Muscle of arm (tissue), 12 donors: Measurements from ENCODE around the gene SREK1IP1. TPM values are rescaled to one million over a fixed set of nuclear protein-coding genes. Genes with fewer than 3 reads are reported as not detected.
"Not testable (repeated sequence)": the region's sequence is repeated elsewhere in the genome, so short reads cannot be mapped to it uniquely, and the experiment has no call there.

Experiments
- DNase-seq: peaks from one replicate; pipeline ENCODE4 v3.0.0-alpha.2; 2013
- polyA plus RNA-seq, 12 donors: library from polyadenylated mRNA; unstranded; fragments of 120-200 nt; gene quantifications; one replicate each; pipeline ENCODE4 v1.2.1, GENCODE V29; 2013; ENCODE audit not compliant: insufficient read length in 12 of 12

The SREK1IP1 gene
- polyA plus RNA-seq, 12 donors, result 10.5 to 14.9 (median 12.7) TPM; not detected in 1

DNA sequence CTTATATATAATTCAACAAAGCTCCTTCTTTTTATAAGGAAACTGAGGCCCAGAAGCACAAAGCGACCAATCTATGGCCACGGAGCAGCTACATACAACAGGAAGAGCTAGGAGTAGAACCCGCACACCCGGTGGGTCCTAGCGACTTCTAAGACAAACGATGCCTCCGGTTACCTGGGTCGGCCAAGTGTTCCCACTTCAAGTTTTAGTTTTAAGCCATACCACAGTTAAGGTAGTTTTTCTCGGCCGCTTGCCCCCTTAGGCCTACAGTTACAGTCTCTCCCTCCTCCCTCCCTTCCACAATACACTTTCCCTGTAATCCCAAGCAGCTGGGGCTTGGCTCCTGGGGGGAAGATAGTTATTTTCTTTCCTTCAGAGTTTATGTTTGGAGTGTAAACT, 533 bp downstream of the SREK1IP1 start:
- DNase-seq, result peak; percentile 51

DNA sequence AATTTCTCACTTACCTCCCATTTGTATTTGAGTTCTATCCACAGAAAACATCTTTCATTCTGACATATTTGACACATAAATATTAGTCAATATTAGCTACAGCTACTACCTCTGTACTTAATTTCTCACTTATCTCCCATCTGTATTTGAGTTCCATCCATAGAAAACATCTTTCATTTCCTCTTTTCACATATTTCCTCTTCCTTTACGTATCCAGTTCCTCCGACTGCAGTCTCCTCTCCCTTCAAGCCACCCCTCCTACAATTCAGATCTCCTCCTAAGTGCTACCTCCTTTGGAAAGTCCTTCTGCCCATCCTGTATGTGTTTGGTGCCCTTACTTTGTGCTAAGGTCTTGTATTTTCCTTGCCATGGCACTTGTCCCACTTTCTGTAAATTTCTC, 1.6 kb downstream of the SREK1IP1 start:
- DNase-seq, result no peak

DNA sequence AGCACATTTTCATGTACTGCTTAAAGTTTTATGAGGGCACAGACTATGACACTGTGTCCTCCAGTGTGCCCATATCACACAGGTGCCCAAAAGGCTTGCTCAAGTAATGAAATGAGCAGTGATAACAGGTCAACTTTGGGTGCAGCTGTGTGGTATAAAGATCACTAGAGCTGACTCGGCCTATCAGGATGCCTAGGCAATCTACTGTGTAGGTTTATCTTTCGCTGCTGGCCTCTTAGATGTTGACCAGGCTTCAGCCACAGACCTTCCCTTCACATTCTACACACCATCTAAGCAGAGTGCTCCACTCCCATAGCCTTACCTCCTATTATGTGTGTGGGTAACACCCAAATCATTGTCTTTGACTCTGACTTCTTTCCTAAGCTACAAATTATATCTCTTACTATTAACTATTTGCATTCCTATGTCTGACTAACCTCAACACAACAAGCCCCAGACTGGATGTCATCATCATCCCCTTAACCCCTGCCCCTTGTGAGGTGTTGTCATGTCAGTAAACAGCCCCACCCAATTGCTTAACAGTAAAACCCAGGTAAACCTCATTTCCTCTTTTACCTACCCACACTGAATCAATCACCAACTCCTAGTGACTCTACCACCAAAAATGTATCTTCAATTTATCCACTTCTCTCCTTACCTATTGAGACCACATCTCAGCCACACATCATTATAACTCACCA, 2.5 kb downstream of the SREK1IP1 start:
- DNase-seq, result no peak

DNA sequence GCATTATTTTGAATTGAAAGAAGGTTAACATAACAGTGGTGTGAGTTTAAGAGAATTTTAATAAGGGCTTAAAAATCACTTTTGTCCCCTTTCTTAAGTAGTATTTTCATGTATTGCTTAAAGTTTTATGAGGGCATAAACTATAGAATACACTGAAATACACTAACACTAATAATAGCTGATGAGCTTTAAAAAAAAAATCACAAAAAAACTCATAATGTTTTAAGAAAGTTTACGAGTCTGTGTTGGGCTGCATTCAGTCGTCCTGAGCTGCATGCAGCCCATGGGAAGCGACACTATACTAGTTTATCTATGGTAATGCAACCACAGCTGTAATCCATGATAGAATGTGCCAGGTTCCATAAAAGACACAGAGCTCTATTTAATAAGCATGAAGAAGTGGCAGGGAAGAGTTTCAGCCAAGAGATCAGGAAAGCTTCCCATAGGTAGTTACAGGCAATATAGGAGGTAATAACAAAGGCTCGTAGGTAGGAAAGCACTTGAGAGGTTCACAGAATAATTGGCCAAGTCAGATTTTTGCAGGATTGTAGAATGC, 4.5 kb downstream of the SREK1IP1 start:
- DNase-seq, result no peak

DNA sequence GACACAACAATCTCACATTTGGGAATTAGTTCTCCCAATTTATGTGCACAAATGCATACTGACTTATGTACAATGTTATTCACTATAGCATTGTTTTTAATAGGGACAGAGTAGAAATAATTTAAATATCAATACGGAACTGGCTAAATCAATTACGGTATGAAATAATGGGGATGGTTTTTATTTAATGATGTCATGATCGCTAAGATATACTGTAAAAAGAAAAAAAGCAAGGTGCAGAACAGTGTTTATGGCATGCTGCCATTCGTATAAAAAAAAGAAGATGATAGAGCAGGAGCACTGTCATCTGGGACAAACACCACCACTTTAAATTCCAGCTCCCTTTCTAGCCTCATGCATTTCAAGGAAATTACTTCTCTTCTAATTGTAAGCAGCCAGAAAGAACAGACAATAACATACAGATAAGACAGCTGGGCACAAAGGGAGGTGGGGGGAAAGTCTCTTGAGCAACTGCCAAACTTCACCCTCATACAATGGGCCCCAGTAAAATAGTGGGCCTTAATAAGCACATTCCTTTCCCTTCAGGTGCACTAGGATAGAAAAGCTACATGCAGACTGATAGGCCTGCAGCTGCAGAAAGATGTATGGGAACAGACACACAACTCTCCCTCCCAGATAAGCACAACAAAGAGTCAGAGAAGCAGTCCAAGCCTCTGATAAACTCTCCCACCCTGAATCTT, 8.4 kb downstream of the SREK1IP1 start:
- DNase-seq, result no peak

DNA sequence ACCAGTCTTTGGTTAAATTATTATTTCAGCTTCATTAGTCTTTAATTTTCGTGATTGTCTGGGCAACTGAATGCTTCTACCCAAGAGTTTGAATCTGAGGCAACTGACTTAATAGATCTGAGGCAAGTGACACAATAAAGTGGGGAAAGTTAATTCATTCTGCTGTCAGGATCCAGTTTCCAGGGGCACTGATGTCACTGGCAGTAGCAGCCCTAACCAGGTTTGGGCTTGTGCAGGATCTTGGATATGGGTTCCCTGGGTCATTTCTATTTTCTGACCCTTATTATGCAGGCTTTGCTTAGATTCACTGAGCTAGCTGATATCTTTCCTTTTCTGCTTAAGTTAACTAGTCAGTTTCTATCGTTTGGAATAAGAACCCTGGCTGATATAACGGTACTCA, 9.6 kb downstream of the SREK1IP1 start:
- DNase-seq, result no peak

DNA sequence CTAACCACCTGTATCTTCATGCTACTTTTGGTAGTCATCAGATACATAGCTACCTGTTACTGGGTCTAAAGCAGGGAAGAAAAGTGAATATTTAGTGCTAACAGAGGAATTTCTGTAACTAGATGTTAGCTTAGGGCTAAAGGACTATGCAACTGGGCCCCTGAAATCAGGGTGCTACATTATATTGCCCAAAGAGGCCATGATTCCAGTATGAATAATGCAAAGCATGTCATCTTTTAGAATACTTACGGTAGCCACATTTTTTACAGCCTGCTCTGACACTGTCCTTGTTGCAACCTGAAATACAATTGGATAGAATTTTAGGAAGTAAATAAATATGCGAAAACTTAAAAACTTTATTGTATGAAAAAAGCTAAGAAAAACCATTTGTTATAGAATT, 14.4 kb downstream of the SREK1IP1 start:
- no peak for DNase-seq

DNA sequence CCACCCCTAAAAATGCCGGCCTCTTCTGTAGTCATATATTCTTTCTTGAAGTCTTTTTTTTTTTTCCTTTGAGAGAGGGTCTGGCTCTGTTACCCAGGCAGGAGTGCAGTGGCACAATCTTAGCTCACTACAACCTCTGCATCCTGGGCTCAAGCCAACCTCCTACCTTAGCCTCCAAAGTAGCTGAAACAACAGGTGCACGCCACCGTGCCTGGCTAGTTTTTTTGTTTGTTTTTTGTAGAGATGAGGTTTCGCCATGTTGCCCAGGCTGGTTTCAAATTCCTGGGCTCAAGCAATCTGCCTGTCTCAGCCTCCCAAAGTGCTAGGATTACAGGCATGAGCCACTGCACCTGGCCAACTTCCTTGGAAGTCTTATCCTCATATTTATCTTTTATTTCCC, 19.1 kb downstream of the SREK1IP1 start:
- DNase-seq, result no peak

DNA sequence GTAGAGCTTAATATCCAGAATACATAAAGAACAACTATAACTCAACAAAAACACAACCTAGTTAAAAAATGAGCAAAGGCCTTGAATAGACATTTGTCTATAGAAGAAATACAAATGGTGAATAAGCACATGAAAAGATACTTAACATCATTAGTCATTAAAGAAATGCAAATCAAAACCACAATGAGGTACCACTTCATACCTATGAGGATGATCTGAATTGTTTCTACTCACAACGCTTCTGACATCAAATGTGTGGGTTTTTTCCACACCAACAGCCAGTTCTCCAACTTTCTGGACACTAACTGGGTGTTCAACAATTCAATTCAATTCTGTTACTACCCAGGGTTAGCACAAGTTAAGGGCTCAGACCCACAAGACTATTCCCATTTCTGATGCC, 22.0 kb downstream of the SREK1IP1 start:
- no peak for DNase-seq

DNA sequence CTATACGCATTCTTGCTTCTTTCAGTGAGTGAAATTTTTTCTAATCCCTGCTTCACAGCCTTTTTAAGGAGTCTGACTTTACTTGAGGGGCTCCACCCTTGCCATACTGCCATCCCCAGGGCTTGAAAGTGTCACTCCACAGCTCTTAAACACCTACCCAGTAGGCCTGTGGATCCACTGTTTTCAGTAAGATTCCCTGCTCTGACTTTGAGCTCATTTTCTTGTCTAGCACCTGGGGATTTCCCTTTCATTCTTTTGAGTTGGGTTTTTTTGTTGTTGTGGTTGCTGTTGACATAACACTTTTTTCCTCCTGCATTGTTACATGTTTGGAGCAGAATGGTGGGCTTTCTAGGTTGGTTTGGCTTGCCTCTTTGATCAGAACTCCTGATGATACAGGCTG, 23.6 kb downstream of the SREK1IP1 start:
- no peak for DNase-seq

DNA sequence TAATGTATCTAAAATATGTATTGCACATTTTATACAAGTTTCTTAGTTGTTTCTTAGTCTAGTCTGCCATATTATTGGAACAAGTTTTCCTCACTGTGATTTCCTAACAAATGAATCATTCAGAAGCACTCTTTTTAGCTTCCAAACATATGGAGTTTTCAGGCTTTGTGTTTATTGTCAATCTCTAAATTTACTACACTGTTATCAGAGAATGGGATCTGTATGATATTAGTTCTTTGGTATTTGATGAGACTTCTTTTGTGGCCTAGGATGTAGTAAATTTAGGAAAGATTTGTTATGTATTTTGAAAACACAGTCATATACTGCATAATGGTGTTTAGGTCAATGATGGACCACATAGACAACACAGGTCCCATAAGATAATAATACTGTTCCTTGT, 25.7 kb downstream of the SREK1IP1 start:
- DNase-seq, result no peak

DNA sequence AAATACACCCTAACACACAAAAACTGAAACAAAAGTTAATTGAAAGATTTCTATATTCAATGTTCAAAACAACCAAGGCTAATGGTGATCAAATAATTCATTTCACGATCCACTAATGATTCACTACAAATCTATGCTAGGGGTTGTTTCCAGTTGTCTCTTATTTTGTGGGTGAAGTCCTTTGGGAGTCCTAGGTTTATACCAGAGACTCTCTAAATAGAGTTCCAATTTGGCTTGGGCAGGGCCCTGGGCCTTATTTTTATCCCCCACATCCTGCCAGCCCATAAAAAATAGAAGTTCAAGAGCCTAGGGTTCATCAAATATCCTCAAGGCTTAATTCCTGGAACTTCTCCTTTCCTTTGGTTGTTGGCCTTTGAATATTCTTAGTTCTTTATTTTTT, 26.1 kb downstream of the SREK1IP1 start:
- DNase-seq, result no peak

DNA sequence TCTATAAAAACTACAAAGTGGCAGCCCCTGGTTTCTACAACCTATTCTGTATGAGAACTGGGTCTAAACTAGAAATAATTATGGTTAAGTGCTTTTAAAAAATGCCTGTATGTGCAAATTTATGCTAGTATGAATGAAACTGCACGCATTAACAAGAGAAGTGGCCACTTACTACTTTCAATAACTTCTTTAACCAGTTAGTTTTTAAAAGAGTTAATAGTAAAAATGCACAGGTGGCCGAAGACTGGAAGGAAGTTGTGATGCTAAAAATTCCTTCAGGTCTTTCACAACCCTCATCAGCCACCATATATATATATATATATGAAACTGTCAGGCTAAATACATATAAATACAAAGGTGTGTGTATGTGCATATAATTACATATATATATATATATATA, 41.3 kb downstream of the SREK1IP1 start:
- DNase-seq, result no peak

DNA sequence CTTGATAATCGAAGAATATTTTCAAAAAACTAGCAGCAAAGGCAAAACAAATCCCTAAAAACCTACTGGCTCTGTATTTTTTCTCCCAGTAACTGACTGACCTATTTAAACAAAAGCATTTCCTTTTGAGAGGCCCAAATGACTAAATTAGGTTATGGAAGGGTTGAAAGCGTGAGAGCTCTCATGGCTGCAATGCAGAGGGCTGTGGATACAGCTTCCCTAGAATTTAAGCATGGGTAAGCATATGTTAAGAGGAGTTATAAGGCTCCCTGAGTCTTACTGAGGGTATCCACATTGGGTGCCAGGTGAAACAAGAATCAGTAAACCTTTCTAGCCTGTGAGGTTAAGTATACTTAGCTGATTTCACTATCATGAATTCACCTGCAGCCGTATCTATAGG, 45.9 kb downstream of the SREK1IP1 start:
- no peak for DNase-seq

DNA sequence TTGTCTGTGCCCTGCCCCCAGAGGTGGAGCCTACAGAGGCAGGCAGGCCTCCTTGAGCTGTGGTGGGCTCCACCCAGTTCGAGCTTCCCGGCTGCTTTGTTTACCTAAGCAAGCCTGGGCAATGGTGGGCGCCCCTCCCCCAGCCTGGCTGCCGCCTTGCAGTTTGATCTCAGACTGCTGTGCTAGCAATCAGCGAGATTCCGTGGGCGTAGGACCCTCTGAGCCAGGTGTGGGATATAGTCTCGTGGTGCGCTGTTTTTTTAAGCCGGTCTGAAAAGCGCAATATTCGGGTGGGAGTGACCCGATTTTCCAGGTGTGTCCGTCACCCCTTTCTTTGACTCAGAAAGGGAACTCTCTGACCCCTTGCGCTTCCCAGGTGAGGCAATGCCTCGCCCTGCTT, 54.0 kb downstream of the SREK1IP1 start:
- not testable (repeated sequence) for DNase-seq

DNA sequence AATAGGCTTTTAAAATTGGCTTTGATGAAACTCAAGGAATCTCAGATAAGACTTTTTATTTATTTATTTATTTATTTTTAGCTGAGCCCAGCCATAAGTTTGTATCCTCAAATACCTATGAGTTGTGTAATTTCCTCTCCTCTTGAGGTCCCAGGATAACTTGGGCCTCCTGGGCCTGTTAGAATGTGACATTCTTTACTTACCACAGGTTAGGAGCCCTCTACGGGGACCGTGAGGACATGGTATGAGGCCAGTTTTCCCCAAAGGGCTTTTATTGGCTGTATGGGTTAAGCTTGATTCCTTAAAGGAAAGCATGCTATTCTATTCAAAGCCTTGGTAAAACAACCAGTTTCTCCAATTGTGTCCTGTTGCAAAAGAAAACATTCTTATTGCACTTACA, 61.3 kb downstream of the SREK1IP1 start:
- DNase-seq, result no peak

DNA sequence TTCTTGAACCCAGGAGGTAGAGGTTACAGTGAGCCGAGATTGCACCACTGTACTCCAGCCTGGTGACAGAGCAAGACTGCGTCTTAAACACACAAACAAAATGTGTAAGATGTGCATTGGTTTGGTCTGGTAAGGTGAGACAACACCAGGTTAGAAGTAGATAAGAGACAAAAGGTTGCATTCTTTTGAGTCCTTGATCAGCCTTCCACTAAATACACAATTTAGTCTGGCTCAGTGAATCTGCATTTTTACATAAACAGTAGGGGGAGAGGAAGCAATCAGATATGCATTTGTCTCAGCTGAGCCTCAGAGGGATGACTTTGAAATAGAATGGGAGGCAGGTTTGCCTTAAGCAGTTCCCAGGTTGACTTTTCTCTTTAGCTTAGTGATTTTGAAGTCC, 62.4 kb downstream of the SREK1IP1 start:
- DNase-seq, result not testable (repeated sequence)

DNA sequence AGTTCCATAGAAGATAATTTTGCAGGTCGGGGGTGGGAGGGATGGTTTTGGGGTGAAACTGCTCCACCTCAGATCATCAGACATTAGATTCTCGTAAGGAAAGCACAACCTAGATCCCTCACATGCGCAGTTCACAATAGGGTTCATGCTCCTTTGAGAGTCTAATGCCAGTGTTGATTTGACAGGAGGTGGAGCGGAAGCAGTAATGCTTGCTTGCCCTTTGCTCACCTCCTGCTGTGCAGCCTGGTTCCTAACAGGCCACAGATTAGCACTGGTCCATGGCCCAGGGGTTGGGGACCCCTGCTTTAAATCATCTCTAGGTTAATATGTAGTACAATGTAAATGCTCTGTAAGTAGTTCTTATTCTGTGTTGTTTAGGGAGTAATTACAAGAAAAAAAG, 67.7 kb downstream of the SREK1IP1 start:
- no peak for DNase-seq

DNA sequence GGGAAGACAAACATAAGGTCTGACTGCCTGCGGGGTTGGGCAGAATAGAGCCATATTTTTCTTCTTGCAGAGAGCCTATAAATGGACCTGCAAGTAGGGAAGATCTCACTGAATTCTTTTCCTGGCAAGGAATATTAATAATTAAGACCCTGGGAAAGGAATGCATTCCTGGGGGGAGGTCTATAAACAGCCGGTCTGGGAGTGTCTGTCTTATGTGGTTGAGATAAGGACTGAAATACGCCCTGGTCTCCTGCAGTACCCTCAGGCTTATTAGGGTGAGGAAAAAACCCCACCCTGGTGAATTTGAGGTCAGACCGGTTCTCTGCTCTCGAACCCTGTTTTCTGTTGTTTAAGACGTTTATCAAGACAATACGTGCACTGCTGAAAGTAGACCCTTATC, 72.1 kb downstream of the SREK1IP1 start:
- DNase-seq, result not testable (repeated sequence)

DNA sequence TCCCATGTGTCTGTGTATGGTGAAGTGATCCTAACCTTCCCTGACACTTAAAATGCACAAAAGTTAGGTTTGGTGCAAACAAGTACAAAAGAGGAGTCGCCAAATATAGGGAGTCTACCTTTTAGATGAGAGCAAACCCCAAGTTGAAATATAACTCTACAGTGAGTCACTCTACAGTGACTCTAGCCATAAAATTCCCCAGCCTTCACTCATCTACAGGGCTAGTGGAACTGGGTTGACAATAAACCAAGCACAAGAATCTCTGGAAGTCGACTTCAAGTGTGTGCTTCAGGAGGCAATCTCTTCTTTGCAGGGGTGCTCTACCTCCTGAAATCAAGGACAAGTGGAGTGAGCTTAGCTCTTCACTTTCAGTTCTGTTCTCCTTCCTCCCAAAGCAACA, 74.9 kb downstream of the SREK1IP1 start:
- DNase-seq, result no peak

DNA sequence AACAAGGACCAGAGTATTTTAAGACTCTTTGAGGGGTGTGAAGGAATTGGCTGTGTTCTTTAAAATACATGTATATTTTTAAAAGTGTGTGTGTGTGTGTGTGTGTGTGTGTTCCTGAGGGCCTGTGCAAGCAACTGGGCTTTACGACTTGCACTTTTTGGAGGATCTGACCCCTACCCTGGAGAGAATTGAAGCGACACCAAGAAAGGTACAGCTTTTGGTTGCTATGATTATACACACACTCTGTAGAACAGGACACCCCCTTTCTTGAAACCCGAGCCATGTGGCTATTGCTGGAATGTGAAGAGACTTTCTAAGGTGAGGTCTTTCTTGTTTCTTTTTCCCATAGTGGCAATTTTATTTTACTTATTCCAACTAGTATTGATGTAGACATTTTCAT, 77.2 kb downstream of the SREK1IP1 start:
- no peak for DNase-seq

DNA sequence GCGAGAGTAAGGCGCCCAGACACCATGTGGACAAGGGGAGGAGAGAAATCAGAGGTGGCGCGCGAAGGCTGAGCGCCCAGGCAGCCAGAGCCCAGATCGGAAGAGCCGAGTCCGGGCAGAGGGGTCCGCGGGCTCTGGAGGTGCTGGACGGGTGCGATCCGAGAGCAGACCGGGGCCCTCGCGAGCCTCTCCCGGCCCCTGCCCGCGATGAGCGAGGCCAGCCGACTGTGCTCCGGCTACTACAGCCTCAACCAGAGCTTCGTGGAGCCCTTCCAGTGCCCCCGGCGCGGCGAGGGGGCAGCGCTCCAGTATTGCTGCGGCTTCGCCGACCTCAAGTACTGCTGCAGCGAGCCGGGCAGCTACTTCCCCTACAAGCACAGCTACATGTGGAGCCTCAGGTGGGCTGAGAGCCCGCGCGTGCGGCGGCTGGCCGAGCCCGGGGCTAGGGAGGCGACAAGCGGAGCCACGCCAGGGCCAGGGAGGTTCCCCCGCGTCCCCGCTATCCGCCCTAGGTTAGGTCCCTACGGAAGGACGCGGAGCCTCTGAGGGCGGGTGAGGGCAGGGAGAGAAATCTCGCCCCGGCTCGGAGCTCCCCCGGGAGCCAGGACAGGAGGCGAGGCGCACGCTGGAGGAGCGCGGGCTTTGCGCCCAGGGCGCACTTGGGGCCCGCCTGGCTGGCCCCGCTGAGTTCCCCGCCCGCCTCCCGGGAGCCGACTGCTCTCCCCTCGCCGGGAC, 77.9 kb downstream of the SREK1IP1 start, which contains the start of gene SHISAL2B:
TSS of gene SHISAL2B (plus strand) at position 87 of the 735 bp plus-strand sequence. CDS start at position 208, 121 bp downstream.
- DNase-seq, result peak; percentile 6

DNA sequence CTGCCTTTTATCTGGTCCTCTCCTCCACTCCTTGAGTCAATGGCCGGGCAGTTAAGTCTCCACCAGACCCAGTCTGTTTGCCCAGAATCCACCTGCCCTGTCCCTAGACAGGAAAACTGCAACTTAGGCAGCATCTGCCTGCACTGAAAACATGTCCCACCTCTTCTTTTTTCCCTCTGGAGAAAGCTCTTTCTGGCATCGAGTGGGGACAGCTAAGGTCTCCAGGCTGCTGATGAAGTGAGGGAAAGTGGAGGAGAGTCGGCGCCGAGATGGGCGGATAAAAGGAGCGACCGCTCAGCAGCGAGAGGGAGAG, 78.4 kb downstream of the SREK1IP1 start:
- no peak for DNase-seq
